ENCODE results near the gene MEX3D. TPM values are rescaled to one million over a fixed set of nuclear protein-coding genes. Genes with fewer than 3 reads are reported as not detected.
A peak's percentile ranks its signal among the peaks of the same experiment; 100 is the strongest.

MEX3D gene
- total and polyA plus RNA-seq, 12 donors: 1.6 to 31.6 (median 14.4) TPM

GRCh38 chr19:1507763-1508506 is 60.2 kb downstream of the MEX3D start:
- H3K27ac ChIP-seq: peak overlapping the region; percentile 51 to 95 (median 79)
- H3K36me3 ChIP-seq (replicated peaks in 1 of 2): no peaks in the 10 kb centered on the region
- intact Hi-C loops (cut with DNase I): no loop called here
- TF ChIP-seq CTCF (IDR thresholded peaks at IDR 0.05) (no peak), POLR2A (IDR thresholded peaks at IDR 0.05) (no peak)
- peak; percentile 93 to 98 (median 97) for DNase-seq
- no peaks in the 10 kb centered on the region for H3K9me3 ChIP-seq (replicated peaks in 1 of 3)
- no peaks in the 10 kb centered on the region for H3K27me3 ChIP-seq
- peaks cover 0 to 3% of the 10 kb centered on the region in 2 donors for H3K4me1 ChIP-seq (replicated peaks in 1 of 2)
- H3K4me3 ChIP-seq: peak overlapping the region in 2 of 4 donors; percentile 16 to 45
- 0 to 10% (median 2%) methylated on average over 3 to 45 of the region's 46 CpGs for WGBS, 4 donors

GRCh38 chr19:1507192-1507660 is 60.9 kb downstream of the MEX3D start:
- Histone ChIP-seq H3K4me3 (peak overlapping the region in 1 of 4 donors; percentile 8), H3K9me3 (replicated peaks in 1 of 3) (no peaks in the 10 kb centered on the region), H3K36me3 (replicated peaks in 1 of 2) (no peaks in the 10 kb centered on the region), H3K4me1 (replicated peaks in 1 of 2) (peaks cover 0 to 3% of the 10 kb centered on the region in 2 donors), H3K27ac (peak overlapping the region in 2 of 5 donors; percentile 92 to 95), H3K27me3 (no peaks in the 10 kb centered on the region)
- TF ChIP-seq CTCF (IDR thresholded peaks at IDR 0.05) (no peak), POLR2A (IDR thresholded peaks at IDR 0.05) (no peak)
- intact Hi-C loops (cut with DNase I): no loop called here
- peak in 2 of 7 donors; percentile 26 to 29 for DNase-seq
- WGBS, 4 donors: 57 to 67% (median 58%) methylated on average over 13 to 23 of the region's 23 CpGs

GRCh38 chr19:1505991-1506881 is 61.9 kb downstream of the MEX3D start:
- Histone ChIP-seq H3K27ac (no peak overlapping the region), H3K27me3 (no peaks in the 10 kb centered on the region), H3K9me3 (replicated peaks in 1 of 3) (no peaks in the 10 kb centered on the region), H3K36me3 (replicated peaks in 1 of 2) (no peaks in the 10 kb centered on the region), H3K4me1 (replicated peaks in 1 of 2) (peaks cover 0 to 3% of the 10 kb centered on the region in 2 donors), H3K4me3 (no peak overlapping the region)
- no peak for TF ChIP-seq POLR2A (IDR thresholded peaks at IDR 0.05)
- TF ChIP-seq CTCF (IDR thresholded peaks at IDR 0.05): no peak
- WGBS, 4 donors: 84 to 92% (median 90%) methylated on average over 25 to 45 of the region's 45 CpGs
- DNase-seq: no peak
- intact Hi-C loops (cut with DNase I): no loop called here

GRCh38 chr19:1505012-1505411 is 63.1 kb downstream of the MEX3D start:
- H3K4me3 ChIP-seq: no peak overlapping the region
- no peak for DNase-seq
- H3K27me3 ChIP-seq: no peaks in the 10 kb centered on the region
- H3K36me3 ChIP-seq (replicated peaks in 1 of 2): no peaks in the 10 kb centered on the region
- intact Hi-C loops (cut with DNase I): no loop called here
- H3K27ac ChIP-seq: no peak overlapping the region
- TF ChIP-seq POLR2A (IDR thresholded peaks at IDR 0.05) (no peak), CTCF (IDR thresholded peaks at IDR 0.05) (no peak)
- peaks cover 0 to 3% of the 10 kb centered on the region in 2 donors for H3K4me1 ChIP-seq (replicated peaks in 1 of 2)
- no peaks in the 10 kb centered on the region for H3K9me3 ChIP-seq (replicated peaks in 1 of 3)
- WGBS, 4 donors: 78 to 81% (median 80%) methylated on average over 8 of the region's 8 CpGs
